Activated T-helper 2 cell treated with anti-CD3 and anti-CD28 coated beads, Interferon-gamma antibody, Interleukin-2, Interleukin-4, amounts not matched to agents 10 μg/mL and 5 μg/mL and 100 μg/mL, durations not matched to agents 14 hours and 24 hours and 36 hours (primary cell): ENCODE measurements around the gene FMOD. TPM values are rescaled to one million over a fixed set of nuclear protein-coding genes. Genes with fewer than 3 reads are reported as not detected.

Source experiments
- DNase-seq: peaks from one replicate; pipeline ENCODE4 v3.0.0; 2021; ENCODE audit warnings: low spot score
- H3K27ac Mint-ChIP-seq: one replicate; pipeline ENCODE4 v1.8.0; 2021; ENCODE audit warnings: mixed read lengths
- H3K27me3 Mint-ChIP-seq: one replicate; pipeline ENCODE4 v1.8.0; 2021; ENCODE audit warnings: low read depth, mixed read lengths
- H3K36me3 Mint-ChIP-seq: one replicate; pipeline ENCODE4 v1.8.0; 2021; ENCODE audit warnings: low read depth, mixed read lengths
- H3K4me1 Mint-ChIP-seq: one replicate; pipeline ENCODE4 v1.8.0; 2021; ENCODE audit warnings: low read depth, mixed read lengths
- H3K4me3 Mint-ChIP-seq: one replicate; pipeline ENCODE4 v1.8.0; 2021; ENCODE audit warnings: low read depth, mild to moderate bottlenecking, moderate library complexity, mixed read lengths
- H3K9me3 Mint-ChIP-seq: one replicate; pipeline ENCODE4 v1.8.0; 2021; ENCODE audit warnings: mixed read lengths
- intact Hi-C: fragments of 100-400 bp; cut with micrococcal nuclease; formaldehyde crosslinking; loops from one replicate; pipeline ENCODE4 v1.15.1; 2023
- total RNA-seq: library from RNA; stranded (reverse); gene quantifications from 2 replicates; pipeline ENCODE4 v1.2.3, GENCODE V29; 2022

Gene FMOD
- total RNA-seq, 1 donor from 2014 or later: 4.0 TPM

DNA sequence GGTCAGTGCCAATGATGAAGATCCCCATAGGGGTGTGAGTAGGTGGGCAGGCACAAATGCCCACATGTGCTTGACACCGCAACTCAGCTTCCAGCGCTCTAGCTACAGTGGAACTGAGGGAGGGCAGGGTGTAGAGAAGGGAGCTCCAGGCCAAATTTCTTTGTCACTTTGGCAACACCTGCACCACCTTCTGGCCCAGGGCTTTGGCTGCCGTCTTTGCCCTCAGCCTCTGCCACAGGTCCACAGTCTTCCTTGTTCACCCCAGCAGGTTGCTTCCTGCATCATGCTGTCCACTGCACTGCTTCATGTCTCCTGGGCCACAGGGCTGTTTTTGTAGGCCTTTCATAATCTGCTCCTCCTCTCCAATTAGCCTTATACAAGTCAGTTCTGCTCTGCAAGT lies 20.4 kb upstream of the FMOD start:
- Mint-ChIP-seq H3K27ac (no peak overlapping the region), H3K4me1 (no peaks in the 10 kb centered on the region), H3K9me3 (no peaks in the 10 kb centered on the region), H3K4me3 (no peak overlapping the region), H3K36me3 (no peaks in the 10 kb centered on the region), H3K27me3 (peaks cover 13% of the 10 kb centered on the region)
- no peak for DNase-seq
- intact Hi-C loops: no loop called here

DNA sequence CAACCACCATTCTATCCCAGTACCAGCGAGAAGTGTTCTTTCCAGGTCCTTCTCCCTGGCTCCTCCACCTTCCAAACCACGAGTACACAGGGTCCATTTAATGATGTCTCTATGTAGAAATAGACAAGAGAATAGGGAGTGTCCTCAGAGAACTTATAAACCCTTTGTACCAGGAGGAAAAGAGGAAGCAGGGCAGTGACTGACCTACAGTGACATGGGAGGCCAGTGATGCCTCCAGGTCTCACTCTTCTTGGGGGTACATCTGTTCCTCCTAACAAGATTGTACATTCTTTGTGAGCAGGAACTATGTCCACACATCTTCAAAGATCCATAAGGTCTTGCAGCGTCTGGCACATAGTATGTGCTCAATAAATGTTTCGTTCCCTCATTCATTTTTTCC lies 18.7 kb upstream of the FMOD start:
- Mint-ChIP-seq H3K27me3 (peaks cover 16% of the 10 kb centered on the region), H3K4me3 (no peak overlapping the region), H3K4me1 (no peaks in the 10 kb centered on the region), H3K9me3 (no peaks in the 10 kb centered on the region), H3K27ac (no peak overlapping the region), H3K36me3 (no peaks in the 10 kb centered on the region)
- intact Hi-C loops: no loop called here
- DNase-seq: no peak

DNA sequence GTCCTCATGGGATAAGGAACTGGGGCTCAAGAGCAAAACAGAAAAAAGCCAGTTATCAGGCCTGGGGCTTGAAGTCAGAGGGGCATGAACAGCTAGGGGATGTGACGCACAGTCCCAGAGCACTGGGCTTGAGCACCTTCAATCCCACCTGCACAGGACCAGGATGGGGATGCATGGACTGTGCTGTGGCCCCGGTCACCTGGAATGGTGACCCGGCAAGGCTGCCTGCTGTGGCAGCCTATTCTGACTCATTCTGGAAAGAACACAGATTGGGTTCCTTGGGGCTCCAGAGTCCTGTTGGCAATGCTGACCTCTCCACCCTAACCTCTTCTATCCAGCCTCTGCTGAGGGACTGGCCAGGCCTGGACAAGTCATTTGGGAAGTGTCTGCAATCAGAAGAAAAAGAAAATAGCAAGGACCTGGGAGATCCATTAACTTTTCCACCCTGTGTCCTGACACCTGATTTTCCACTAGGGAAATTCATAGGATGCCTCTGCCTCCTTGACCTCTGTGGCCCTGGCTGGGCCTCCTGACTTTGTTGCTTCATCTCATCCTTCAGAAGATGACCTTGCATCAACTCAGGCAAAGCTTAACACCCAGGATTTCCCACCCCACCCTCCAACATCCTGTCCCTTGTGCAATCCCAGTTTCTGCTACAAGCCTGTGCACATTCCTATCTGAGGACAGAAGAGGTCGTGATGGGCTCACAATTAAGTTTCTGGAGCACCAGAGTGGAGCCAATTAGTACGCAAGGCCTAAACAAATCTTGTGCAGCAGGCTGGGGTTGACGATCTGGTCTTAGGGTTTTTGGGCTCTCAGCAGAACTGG lies 17.9 kb upstream of the FMOD start:
- DNase-seq: no peak

DNA sequence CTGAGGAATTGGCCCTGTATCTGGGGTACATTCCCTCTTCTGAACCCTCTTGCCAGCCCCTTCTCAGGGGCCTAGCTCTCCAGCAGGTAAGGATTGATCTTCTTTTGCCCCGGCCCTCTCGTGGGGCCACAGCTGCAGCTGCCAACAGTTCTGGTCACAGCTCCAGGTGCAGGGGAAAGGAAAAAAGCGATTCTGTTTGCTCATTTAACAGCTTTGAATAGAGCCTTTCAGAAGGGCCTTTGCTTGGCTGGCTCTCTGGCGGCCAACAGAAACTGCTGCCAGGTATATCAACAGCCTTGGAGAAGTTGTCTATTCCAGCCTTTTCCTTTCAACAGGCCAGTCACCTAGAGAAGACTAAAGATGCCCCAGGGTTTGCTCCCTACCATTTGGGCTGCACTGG lies 16.1 kb upstream of the FMOD start:
- DNase-seq: no peak
- no peaks in the 10 kb centered on the region for H3K9me3 Mint-ChIP-seq
- no peaks in the 10 kb centered on the region for H3K4me1 Mint-ChIP-seq
- H3K27ac Mint-ChIP-seq: no peak overlapping the region
- intact Hi-C loops: no loop called here
- no peak overlapping the region for H3K4me3 Mint-ChIP-seq
- no peaks in the 10 kb centered on the region for H3K36me3 Mint-ChIP-seq
- peaks cover 23% of the 10 kb centered on the region for H3K27me3 Mint-ChIP-seq

More for the DNA sequence above, 17.9 kb upstream of the FMOD start:
- H3K27ac Mint-ChIP-seq: no peak overlapping the region
- H3K27me3 Mint-ChIP-seq: peaks cover 23% of the 10 kb centered on the region
- H3K9me3 Mint-ChIP-seq: no peaks in the 10 kb centered on the region
- intact Hi-C loops: no loop called here
- no peaks in the 10 kb centered on the region for H3K36me3 Mint-ChIP-seq
- H3K4me3 Mint-ChIP-seq: no peak overlapping the region
- H3K4me1 Mint-ChIP-seq: no peaks in the 10 kb centered on the region

DNA sequence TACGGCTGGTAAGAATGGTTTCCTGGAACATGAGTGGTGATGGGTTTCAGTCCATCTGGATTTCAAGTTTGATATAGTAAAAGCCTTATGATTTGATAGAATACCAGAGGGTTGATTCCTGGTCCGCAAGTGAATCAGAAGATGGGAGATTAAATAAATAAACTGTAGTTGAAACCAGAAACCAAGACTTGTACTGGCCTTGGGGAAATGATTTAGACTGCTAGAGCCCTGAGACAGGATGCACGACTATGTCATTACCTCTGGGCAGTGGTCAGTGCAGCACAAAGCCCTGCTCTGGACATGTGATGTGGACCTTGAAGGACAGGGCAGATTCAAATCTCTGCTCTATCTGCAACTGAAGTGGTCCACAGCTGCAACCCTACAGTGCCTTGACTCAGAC lies 15.6 kb upstream of the FMOD start:
- Mint-ChIP-seq H3K4me1 (no peaks in the 10 kb centered on the region), H3K4me3 (no peak overlapping the region), H3K36me3 (no peaks in the 10 kb centered on the region), H3K27me3 (peaks cover 25% of the 10 kb centered on the region), H3K27ac (no peak overlapping the region), H3K9me3 (no peaks in the 10 kb centered on the region)
- intact Hi-C loops: no loop called here
- no peak for DNase-seq

DNA sequence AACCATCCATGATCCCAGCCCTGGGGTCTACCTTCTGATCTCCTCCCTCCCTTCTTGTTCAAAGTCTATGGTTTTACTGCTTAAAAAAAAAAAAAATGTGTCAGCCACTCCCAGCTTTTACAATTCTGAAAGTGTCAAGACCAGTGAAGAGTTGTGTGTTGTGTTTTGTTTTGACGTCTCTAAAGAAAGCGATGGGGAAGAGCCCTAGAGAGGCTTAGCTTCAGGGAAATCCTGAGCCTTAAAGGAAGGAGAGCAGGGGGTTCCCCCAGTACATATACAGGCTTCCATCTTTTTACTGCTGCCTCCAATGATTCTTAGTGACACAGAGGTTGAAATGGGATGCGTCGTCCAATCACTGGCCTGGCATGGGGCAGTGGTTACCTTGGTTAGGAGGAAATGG lies 13.9 kb upstream of the FMOD start:
- intact Hi-C loops: no loop called here
- no peak for DNase-seq
- no peak overlapping the region for H3K4me3 Mint-ChIP-seq
- H3K27me3 Mint-ChIP-seq: peaks cover 31% of the 10 kb centered on the region
- H3K4me1 Mint-ChIP-seq: no peaks in the 10 kb centered on the region
- H3K27ac Mint-ChIP-seq: no peak overlapping the region
- no peaks in the 10 kb centered on the region for H3K9me3 Mint-ChIP-seq
- H3K36me3 Mint-ChIP-seq: no peaks in the 10 kb centered on the region

DNA sequence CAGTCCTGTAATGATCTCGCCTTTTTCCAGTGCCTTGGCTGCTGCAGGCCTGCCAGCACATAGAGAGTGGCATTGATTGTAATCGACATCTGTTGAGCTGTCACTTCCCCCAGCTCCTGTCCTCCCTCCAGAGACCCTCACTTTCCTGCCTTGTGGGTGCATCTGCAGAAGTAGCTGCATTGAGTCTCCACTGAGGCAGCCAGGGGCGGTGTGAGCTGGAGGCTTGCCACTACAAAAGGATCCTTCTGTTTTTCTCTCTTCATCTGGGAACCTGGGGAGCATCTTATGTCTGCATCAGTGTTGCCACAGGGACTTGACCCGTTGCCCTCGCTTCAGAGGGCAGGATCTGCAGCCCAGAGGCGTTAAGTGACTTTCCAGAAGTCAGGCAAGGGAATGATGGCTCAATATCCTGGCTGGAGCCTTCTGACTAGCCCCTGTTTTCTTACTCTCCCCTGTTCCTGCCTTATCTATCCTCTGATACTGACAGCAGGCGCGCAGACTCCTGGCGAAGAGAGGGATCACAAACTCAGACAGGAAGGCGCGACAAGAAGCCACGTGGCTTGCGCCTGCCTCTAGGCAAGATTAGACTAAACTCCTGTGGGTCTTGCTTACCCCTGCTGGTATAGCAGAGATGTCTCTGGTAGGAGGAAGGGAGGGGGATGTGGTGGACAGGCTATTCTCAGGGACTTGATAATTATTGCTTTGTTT lies 13.3 kb upstream of the FMOD start:
- H3K27me3 Mint-ChIP-seq: peaks cover 34% of the 10 kb centered on the region
- intact Hi-C loops: no loop called here
- H3K4me1 Mint-ChIP-seq: no peaks in the 10 kb centered on the region
- H3K4me3 Mint-ChIP-seq: no peak overlapping the region
- H3K36me3 Mint-ChIP-seq: no peaks in the 10 kb centered on the region
- no peak overlapping the region for H3K27ac Mint-ChIP-seq
- H3K9me3 Mint-ChIP-seq: no peaks in the 10 kb centered on the region
- DNase-seq: no peak

DNA sequence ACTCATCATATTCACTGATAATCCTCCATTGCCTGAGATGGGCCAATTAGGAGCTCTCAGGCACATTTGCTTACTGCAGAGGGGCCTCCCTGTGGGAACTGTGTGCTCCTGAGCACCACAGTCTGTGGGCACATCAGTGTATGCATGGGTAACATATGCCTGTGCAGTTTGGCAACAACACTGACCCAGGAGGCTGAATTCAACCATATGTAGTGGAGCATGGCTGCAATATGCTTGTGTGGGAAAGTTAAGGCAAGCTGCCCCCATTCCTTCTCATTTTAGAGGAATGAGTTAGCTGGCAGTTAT lies 11.8 kb upstream of the FMOD start:
- DNase-seq: no peak

DNA sequence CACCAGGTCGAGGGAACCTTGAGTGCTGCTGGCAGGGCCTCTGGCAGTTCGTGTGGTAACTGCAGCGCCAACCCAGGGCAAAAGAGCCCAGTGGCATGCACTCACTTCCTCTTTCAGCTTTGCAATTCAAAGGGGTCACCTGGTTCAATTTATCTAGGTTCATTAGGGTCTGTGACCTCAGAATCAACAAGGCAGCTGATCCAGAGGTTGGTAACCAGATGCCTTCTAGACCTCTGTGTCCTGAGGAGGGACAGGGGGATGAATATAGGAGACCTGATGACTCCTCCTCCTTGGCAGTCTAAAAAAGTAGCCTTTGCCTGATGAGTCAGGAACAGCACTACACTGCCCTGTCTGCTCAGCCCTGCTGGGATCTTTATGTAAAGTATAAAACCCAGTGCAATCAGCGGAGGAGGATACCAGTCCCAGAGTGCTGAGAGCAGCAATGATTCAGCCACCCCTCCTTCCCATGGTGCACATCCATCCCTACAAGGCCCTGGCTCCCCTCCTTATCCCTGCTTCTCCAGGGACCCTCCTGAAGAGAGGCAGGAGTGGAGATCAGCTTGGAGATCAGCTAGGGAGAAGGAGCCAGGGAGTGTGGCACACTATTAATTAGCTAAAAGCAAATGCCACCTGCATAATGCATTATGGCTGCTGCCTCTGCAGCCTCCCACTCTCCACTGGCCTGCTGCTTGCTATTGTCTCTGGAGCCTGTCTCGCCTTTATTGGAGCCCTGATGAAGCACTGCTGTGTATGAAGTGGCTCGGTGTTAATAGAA lies 11.2 kb upstream of the FMOD start:
- H3K9me3 Mint-ChIP-seq: peaks cover 4% of the 10 kb centered on the region
- intact Hi-C loops: no loop called here
- H3K4me3 Mint-ChIP-seq: no peak overlapping the region
- H3K4me1 Mint-ChIP-seq: no peaks in the 10 kb centered on the region
- H3K27ac Mint-ChIP-seq: no peak overlapping the region
- no peaks in the 10 kb centered on the region for H3K36me3 Mint-ChIP-seq
- H3K27me3 Mint-ChIP-seq: peaks cover 38% of the 10 kb centered on the region
- no peak for DNase-seq

More for the DNA sequence above, 11.8 kb upstream of the FMOD start:
- Mint-ChIP-seq H3K27ac (no peak overlapping the region), H3K4me3 (no peak overlapping the region), H3K4me1 (no peaks in the 10 kb centered on the region), H3K27me3 (peaks cover 37% of the 10 kb centered on the region), H3K36me3 (no peaks in the 10 kb centered on the region), H3K9me3 (no peaks in the 10 kb centered on the region)
- intact Hi-C loops: no loop called here

DNA sequence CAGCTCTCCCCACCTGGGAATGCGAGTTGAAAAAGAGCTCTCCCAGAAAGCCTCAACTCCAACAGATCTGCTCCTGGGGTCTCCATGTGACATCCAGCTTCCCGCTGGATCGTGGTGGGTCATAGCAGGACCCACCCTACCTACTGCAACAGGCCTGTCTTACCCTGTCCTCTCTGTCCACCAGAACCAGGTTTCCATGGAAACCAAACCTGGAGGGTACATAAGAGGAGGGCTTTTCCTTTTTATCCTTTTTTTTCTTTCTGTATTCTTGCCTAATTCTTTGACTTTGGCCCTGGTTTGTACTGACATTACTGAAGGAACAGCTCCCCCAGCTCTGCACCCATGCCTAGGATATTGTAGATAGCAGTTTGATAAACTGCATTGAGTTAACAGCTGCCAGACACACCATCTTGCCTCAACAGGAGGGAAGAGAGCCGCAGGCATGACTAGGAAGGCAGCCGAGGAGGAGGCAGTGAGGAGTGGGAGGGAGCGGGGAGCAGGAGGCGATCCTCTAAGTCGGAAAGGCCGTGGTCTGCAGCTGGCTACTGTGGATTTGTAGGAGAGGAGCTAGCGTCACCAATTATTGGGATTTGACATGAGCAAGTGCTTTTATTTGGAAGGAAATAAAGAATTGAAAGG lies 9.7 kb upstream of the FMOD start:
- peaks cover 9% of the 10 kb centered on the region for H3K9me3 Mint-ChIP-seq
- no peaks in the 10 kb centered on the region for H3K36me3 Mint-ChIP-seq
- no peak for DNase-seq
- intact Hi-C loops: no loop called here
- peaks cover 36% of the 10 kb centered on the region for H3K27me3 Mint-ChIP-seq
- no peak overlapping the region for H3K27ac Mint-ChIP-seq
- H3K4me1 Mint-ChIP-seq: no peaks in the 10 kb centered on the region
- no peak overlapping the region for H3K4me3 Mint-ChIP-seq

DNA sequence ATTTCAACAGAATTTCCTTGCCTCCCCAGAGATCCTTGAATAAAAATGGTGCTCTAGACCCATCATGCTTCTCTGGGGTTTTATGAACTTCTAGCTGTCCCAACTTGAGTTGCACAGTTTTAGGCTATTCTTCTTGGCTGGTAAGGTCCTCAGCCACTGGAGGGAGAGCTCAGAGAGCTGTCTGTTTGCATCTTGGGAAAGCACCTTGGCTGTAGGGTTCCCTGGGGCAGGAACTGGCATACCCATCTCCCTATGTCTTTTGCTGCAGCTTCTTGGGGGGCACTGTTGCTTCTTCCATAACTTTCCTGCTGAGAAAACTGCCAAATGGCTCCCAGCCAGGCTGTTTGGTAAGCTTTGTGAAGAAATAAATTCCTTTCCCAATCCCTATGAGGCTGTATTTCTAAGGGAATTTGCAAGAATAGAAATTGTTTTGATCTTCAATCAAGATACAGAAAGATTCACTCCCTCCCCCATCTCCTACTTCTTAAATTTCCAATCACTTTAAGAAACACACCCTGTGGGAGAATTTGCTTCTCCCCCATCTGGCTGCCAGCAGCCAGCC lies 8.2 kb upstream of the FMOD start:
- peaks cover 32% of the 10 kb centered on the region for H3K27me3 Mint-ChIP-seq
- H3K27ac Mint-ChIP-seq: no peak overlapping the region
- H3K4me1 Mint-ChIP-seq: no peaks in the 10 kb centered on the region
- H3K9me3 Mint-ChIP-seq: peaks cover 10% of the 10 kb centered on the region
- DNase-seq: no peak
- H3K36me3 Mint-ChIP-seq: no peaks in the 10 kb centered on the region
- H3K4me3 Mint-ChIP-seq: no peak overlapping the region
- intact Hi-C loops: no loop called here

DNA sequence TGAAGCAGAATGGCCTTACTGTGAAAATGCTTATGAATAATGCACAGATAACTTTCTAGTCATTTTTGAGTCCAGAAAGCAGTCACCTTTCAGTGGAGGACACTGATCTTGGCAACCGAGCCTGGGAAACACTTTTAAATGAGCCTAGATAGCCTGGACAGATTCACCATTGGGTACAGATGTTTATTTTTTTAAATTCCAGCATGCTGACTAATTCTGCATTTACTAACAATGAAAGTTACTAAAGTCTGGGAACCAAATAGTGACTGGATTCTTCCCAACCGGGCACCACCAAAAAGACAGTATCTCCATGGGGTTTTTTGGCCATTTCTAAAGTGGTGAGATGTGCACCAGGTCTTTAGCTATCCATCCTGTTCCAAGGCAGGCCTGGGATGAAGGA lies 3.3 kb upstream of the FMOD start:
- Mint-ChIP-seq H3K27me3 (peaks cover 35% of the 10 kb centered on the region), H3K9me3 (peaks cover 10% of the 10 kb centered on the region), H3K36me3 (no peaks in the 10 kb centered on the region), H3K4me1 (peaks cover 5% of the 10 kb centered on the region), H3K4me3 (no peak overlapping the region), H3K27ac (no peak overlapping the region)
- no peak for DNase-seq
- intact Hi-C loops: no loop called here
